Coronary artery (tissue), 2 donors: ENCODE results near the gene CALN1.
"Not testable (repeated sequence)": the region's sequence is repeated elsewhere in the genome, so short reads cannot be mapped to it uniquely, and the experiment has no call there.

Source experiments
- DNase-seq: peaks from one replicate; pipeline ENCODE4 v3.0.0-alpha.2; 2017; ENCODE audit warnings: low spot score
- H3K27ac ChIP-seq, 2 donors: fragments of 200-600 bp; sonication (generic); one replicate each; pipeline ENCODE4 v1.5.1; 2016 to 2019
- H3K4me3 ChIP-seq: fragments of 200-600 bp; sonication (generic); 2 replicates; pipeline ENCODE4 v1.5.1; 2016; ENCODE audit warnings: mild to moderate bottlenecking, moderate library complexity
- TF ChIP-seq, protein P1 (sequence below): fragments of 200-600 bp; sonication (generic); IDR thresholded peaks from one replicate; pipeline ENCODE4 v1.5.1; 2019; ENCODE audit warnings: antibody characterized with exemption

Gene CALN1

DNA sequence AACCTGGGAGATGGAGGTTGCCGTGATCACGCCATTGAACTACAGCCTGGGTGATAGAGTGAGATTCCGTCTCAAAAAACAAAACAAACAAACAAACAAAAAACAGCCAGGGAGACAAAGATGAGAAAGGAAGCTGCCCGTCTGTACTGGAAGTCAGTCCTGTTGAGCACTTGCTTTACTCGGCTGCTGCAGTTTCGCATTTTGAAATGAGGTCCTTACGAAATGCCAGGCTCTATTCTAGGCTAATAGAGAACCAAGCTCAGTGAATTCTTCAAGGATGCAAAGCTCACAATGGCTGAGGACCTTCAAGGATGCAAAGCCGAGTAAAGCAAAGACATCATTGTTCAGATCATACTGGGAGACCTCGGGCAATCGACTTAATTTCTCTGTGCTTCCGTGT, 333.3 kb downstream of the CALN1 start:
- DNase-seq, result no peak
- no peak overlapping the region for H3K4me3 ChIP-seq
- TF ChIP-seq, protein P1, sequence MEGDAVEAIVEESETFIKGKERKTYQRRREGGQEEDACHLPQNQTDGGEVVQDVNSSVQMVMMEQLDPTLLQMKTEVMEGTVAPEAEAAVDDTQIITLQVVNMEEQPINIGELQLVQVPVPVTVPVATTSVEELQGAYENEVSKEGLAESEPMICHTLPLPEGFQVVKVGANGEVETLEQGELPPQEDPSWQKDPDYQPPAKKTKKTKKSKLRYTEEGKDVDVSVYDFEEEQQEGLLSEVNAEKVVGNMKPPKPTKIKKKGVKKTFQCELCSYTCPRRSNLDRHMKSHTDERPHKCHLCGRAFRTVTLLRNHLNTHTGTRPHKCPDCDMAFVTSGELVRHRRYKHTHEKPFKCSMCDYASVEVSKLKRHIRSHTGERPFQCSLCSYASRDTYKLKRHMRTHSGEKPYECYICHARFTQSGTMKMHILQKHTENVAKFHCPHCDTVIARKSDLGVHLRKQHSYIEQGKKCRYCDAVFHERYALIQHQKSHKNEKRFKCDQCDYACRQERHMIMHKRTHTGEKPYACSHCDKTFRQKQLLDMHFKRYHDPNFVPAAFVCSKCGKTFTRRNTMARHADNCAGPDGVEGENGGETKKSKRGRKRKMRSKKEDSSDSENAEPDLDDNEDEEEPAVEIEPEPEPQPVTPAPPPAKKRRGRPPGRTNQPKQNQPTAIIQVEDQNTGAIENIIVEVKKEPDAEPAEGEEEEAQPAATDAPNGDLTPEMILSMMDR, result no peak
- H3K27ac ChIP-seq, result no peak overlapping the region

DNA sequence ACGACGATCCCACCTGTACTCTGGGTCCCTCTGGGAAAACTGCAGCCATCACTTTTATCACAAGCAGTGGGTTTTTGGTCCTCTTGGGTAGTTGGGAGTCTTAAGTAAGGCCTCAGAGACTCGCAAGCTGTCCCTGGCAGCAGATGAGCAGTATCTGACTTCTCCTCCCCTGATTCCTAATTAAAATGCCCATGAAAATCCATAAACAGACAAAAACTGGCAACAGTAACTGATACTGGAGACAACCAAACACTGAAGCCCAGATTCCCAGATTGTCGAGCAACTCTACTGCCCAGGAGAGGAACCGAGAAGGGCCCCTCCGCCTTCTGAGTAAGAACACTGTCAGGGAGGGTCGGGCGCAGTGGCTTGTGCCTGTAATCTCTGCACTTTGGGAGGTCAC, 333.8 kb downstream of the CALN1 start:
- no peak for DNase-seq
- TF ChIP-seq, protein P1, result no peak
- no peak overlapping the region for H3K27ac ChIP-seq
- H3K4me3 ChIP-seq, result no peak overlapping the region

DNA sequence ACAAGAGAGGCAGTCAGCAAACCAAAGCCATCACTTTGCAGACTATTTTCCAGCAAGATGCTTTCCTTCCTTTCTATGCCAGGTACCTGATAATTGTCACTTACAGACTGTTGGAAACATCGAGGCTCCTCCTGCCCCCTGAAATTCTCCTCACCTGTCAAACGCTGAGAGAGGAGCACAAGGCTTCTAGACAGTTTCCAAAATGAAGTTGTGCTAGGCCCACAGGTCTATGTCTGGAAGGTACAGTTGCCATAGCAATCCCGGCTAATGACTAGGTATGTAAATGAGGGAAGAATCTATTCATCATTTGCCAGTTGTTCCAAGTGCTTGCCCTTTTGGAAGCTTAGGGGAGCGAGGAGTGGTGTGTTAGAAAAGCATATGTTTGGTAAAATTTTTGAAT, 334.4 kb downstream of the CALN1 start:
- H3K4me3 ChIP-seq, result no peak overlapping the region
- DNase-seq, result no peak
- no peak overlapping the region for H3K27ac ChIP-seq
- TF ChIP-seq, protein P1, result no peak

DNA sequence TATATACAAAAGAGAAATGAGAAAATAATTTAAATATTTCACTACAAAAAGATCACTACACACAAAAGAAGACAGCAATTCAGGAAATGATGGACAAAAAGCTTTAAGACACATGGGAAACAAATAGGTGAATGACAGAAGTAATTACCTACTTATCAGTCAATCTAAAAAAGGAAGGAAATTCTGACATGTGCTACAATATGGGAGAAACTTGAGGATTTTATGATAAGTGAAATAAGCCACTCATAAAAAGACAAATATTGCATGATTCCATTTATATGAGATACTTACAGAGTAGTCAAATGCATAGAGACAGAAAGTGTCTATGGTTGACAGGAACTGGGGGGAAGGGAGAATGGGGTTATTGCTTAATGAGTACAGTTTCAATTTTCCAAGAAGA, 339.2 kb downstream of the CALN1 start:
- TF ChIP-seq, protein P1, result no peak
- no peak for DNase-seq

DNA sequence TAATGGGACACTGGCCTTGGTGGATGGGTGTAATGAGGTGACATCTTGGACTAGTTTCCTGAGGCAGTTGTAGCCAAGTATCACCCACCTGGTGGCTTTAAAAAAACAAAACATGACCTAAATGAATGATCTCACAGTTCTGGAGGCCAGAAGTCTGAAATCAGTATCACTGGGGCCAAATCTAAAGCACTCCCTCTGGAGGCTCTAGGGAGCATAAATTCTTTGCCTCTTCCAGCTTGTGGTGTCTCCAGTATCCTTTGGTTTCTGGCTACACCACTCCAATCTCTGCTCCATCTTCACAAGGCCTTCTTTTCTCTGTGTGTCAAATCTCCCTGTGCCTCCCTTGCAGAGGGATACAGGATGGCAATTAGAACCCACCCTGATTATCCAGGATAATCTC, 342.9 kb downstream of the CALN1 start:
- no peak overlapping the region for H3K27ac ChIP-seq
- H3K4me3 ChIP-seq, result no peak overlapping the region
- DNase-seq, result no peak
- TF ChIP-seq, protein P1, result no peak

More for the DNA sequence above, 339.2 kb downstream of the CALN1 start:
- H3K27ac ChIP-seq, result no peak overlapping the region
- H3K4me3 ChIP-seq, result no peak overlapping the region

DNA sequence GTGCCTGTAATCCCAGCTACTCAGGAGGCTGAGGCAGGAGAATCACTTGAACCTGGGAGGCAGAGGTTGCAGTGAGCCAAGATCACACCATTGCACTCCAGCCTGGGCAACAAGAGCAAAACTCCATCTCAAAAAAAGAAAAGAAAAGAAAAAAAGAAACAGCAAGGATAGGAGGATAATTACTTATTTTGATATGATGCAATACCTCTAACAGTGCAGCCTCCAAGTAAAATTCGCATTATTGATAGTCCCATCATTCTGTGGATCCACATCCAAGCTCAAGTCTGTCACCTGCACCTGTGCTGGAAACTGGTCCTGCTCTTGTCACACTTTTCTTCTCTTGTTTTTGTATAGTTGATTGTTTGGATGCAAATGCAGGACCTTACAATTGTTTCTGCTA, 346.4 kb downstream of the CALN1 start:
- H3K4me3 ChIP-seq, H3K27ac ChIP-seq, DNase-seq: not testable (repeated sequence)

DNA sequence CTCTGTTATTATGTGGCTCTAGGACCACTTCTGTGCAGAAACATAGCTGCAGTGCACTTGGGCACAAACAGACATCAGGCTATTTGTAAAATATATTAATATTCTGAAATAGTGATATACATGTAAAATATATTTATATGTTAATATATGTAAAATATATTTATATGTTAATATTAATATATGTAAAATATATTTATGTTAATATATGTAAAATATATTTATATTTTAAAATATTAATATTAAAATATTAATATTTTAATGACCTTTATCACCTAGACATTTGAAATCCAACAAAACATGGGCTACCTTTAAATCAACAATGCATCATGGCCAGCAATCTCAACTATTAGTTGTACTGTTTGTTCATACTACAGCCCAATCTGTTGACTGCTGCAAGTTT, 347.2 kb downstream of the CALN1 start:
- H3K4me3 ChIP-seq, result no peak overlapping the region
- DNase-seq, result no peak
- TF ChIP-seq, protein P1, result no peak

DNA sequence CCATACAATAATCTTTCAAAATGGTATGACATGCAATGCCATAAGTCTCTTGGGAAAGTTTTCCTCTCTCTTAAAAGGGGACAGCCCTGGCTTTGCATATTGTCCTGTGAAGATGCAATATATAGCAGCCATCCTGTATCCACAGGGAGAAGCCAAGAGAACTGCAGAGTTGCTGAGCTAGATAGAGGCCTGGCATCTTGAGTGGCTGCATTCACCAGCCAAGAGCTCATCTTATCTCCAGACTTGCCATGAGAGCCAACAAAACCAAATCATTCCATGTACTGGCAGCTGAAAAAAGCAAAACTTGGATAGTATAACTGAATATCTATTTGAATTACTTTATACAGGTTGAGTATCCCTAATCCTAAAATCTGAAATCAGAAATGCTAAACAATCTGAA, 348.8 kb downstream of the CALN1 start:
- TF ChIP-seq, protein P1, result no peak
- DNase-seq, result no peak
- Histone ChIP-seq H3K27ac (no peak overlapping the region), H3K4me3 (no peak overlapping the region)

More for the DNA sequence above, 347.2 kb downstream of the CALN1 start:
- H3K27ac ChIP-seq, result no peak overlapping the region
